Uterus (tissue), 2 donors: ENCODE data around the gene PIM1.

Experiments
- CTCF ChIP-seq, 4 experiments: fragments of 200-600 bp in 2 of 4; fragments of 450-650 bp in 2 of 4; sonication (generic) in 2 of 4; IDR thresholded peaks; one replicate each; pipeline ENCODE4 v1.5.1; 2016 to 2019; ENCODE audit warnings: antibody characterized with exemption in 4 of 4, mild to moderate bottlenecking in 2 of 4, moderate library complexity in 1 of 4
- POLR2A ChIP-seq, 2 donors: fragments of 450-650 bp; IDR thresholded peaks; one replicate each; pipeline ENCODE4 v1.6.1; 2016; ENCODE audit warnings: antibody characterized with exemption in 2 of 2, mild to moderate bottlenecking in 1 of 2, moderate library complexity in 1 of 2

- TF ChIP-seq CTCF (IDR thresholded peaks at IDR 0.05) (no peak), POLR2A (IDR thresholded peaks at IDR 0.05) (no peak)
Measured at GRCh38 chr6:37135835-37136694, 33.9 kb upstream of the PIM1 start.
